ENCODE data around the gene GRAMD1B. TPM values are rescaled to one million over a fixed set of nuclear protein-coding genes. Genes with fewer than 3 reads are reported as not detected.

GRAMD1B gene
- total RNA-seq, 4 donors from 2014 or later, result 0.08 to 0.64 (median 0.42) TPM

GRCh38 chr11:123480290-123480815, 50.3 kb downstream of the GRAMD1B start:
- 56% methylated on average over 4 of the region's 4 CpGs for WGBS

GRCh38 chr11:123480882-123481281, 50.8 kb downstream of the GRAMD1B start:
- peaks cover 9% of the 10 kb centered on the region for H3K27me3 ChIP-seq
- no peaks in the 10 kb centered on the region for H3K36me3 ChIP-seq
- WGBS, result 84% methylated on average over 11 of the region's 11 CpGs
- no peak overlapping the region for H3K27ac ChIP-seq
- no peaks in the 10 kb centered on the region for H3K4me1 ChIP-seq
- no peak overlapping the region for H3K4me3 ChIP-seq
- H3K9me3 ChIP-seq, result no peaks in the 10 kb centered on the region
- no peak for DNase-seq (ENCODE audit: low spot score in 2 of 2)
- no peak for TF ChIP-seq CTCF (IDR thresholded peaks at IDR 0.05)
- no peak for TF ChIP-seq POLR2AphosphoS5 (IDR thresholded peaks at IDR 0.05)
- no peak for TF ChIP-seq POLR2A (IDR thresholded peaks at IDR 0.05)
- no peak for TF ChIP-seq EP300 (IDR thresholded peaks at IDR 0.05)

More at GRCh38 chr11:123480290-123480815, 50.3 kb downstream of the GRAMD1B start:
- Histone ChIP-seq H3K4me3 (no peak overlapping the region), H3K9me3 (no peaks in the 10 kb centered on the region), H3K27ac (no peak overlapping the region), H3K36me3 (no peaks in the 10 kb centered on the region), H3K4me1 (no peaks in the 10 kb centered on the region), H3K27me3 (peaks cover 9% of the 10 kb centered on the region)
- TF ChIP-seq CTCF (IDR thresholded peaks at IDR 0.05) (no peak), POLR2A (IDR thresholded peaks at IDR 0.05) (no peak), EP300 (IDR thresholded peaks at IDR 0.05) (no peak)
- no peak for DNase-seq (ENCODE audit: low spot score in 2 of 2)

GRCh38 chr11:123481640-123482039, 51.6 kb downstream of the GRAMD1B start:
- no peak for DNase-seq (ENCODE audit: low spot score in 2 of 2)
- H3K4me1 ChIP-seq, result no peaks in the 10 kb centered on the region
- no peaks in the 10 kb centered on the region for H3K9me3 ChIP-seq
- WGBS, result 71% methylated on average over 3 of the region's 3 CpGs
- no peak overlapping the region for H3K4me3 ChIP-seq
- H3K27ac ChIP-seq, result no peak overlapping the region
- peaks cover 9% of the 10 kb centered on the region for H3K27me3 ChIP-seq
- H3K36me3 ChIP-seq, result no peaks in the 10 kb centered on the region
- TF ChIP-seq POLR2A (IDR thresholded peaks at IDR 0.05) (no peak), CTCF (IDR thresholded peaks at IDR 0.05) (no peak), EP300 (IDR thresholded peaks at IDR 0.05) (no peak), POLR2AphosphoS5 (IDR thresholded peaks at IDR 0.05) (no peak)

GRCh38 chr11:123482218-123482617, 52.1 kb downstream of the GRAMD1B start:
- no peak for DNase-seq (ENCODE audit: low spot score in 2 of 2)
- no peak overlapping the region for H3K4me3 ChIP-seq

GRCh38 chr11:123483058-123483457, 53.0 kb downstream of the GRAMD1B start:
- Histone ChIP-seq H3K4me3 (no peak overlapping the region), H3K4me1 (no peaks in the 10 kb centered on the region), H3K27me3 (peaks cover 15% of the 10 kb centered on the region), H3K36me3 (no peaks in the 10 kb centered on the region), H3K27ac (no peak overlapping the region), H3K9me3 (no peaks in the 10 kb centered on the region)
- DNase-seq (ENCODE audit: low spot score in 2 of 2), result no peak
- WGBS, result 58% methylated on average over 8 of the region's 8 CpGs
- TF ChIP-seq CTCF (IDR thresholded peaks at IDR 0.05), result no peak
- TF ChIP-seq POLR2A (IDR thresholded peaks at IDR 0.05), result no peak
- no peak for TF ChIP-seq EP300 (IDR thresholded peaks at IDR 0.05)
- no peak for TF ChIP-seq POLR2AphosphoS5 (IDR thresholded peaks at IDR 0.05)

More at GRCh38 chr11:123482218-123482617, 52.1 kb downstream of the GRAMD1B start:
- H3K9me3 ChIP-seq, result no peaks in the 10 kb centered on the region
- WGBS, result 84% methylated on average over 6 of the region's 6 CpGs
- H3K4me1 ChIP-seq, result no peaks in the 10 kb centered on the region
- no peak for TF ChIP-seq POLR2AphosphoS5 (IDR thresholded peaks at IDR 0.05)
- TF ChIP-seq CTCF (IDR thresholded peaks at IDR 0.05), result no peak
- no peak for TF ChIP-seq POLR2A (IDR thresholded peaks at IDR 0.05)
- TF ChIP-seq EP300 (IDR thresholded peaks at IDR 0.05), result no peak
- H3K27me3 ChIP-seq, result peaks cover 10% of the 10 kb centered on the region
- no peak overlapping the region for H3K27ac ChIP-seq
- H3K36me3 ChIP-seq, result no peaks in the 10 kb centered on the region

Data from suprapubic skin (tissue), 4 donors.